Stimulated activated CD4-positive, alpha-beta T cell treated with anti-CD3 and anti-CD28 coated beads, Interleukin-15, amount 100 ng/mL, for 24 hours (primary cell): ENCODE results near the gene MEA1.

ENCODE experiments used
- DNase-seq: peaks from one replicate; pipeline ENCODE4 v3.0.0-alpha.2; 2020

The MEA1 gene

DNA sequence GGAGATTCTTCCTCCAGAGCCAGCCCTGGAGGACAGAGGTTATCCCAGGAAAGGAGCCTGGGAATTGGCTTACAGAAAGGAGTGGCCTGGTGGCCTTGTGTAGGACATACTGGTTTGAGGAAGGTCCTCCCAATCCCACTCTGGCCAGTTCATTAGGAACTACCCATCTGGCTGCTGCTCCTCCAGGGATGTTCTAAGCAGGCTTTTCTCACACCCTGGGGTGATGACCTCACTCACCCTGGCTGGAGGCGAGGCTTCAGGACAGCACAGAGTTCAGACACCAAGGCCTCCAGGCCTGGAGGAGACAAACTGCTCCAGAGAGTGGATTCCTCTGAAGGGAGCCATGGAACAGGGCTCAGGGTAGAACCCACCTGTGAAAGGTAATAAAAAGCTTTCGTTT, 44.3 kb downstream of the MEA1 start:
- no peak for DNase-seq

DNA sequence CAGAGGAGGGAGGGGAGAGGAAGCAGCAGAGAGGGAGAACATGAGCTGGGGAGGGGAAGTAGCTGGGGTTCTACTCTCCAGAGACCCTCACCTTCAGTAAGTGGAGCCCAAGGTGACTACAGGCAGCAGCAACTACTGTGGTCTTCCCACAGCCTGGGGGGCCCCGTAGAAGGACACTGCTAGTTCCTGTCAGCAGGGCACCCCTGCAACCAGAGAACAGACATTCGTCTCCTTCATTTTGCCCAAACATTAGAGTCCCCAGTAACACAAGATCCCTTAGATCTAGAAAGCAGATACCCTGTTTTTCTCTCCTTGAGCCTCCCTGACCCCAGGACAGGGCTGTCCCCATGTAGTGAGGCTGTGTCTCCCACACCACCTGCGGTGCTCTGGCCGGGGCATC, 45.0 kb downstream of the MEA1 start:
- no peak for DNase-seq

DNA sequence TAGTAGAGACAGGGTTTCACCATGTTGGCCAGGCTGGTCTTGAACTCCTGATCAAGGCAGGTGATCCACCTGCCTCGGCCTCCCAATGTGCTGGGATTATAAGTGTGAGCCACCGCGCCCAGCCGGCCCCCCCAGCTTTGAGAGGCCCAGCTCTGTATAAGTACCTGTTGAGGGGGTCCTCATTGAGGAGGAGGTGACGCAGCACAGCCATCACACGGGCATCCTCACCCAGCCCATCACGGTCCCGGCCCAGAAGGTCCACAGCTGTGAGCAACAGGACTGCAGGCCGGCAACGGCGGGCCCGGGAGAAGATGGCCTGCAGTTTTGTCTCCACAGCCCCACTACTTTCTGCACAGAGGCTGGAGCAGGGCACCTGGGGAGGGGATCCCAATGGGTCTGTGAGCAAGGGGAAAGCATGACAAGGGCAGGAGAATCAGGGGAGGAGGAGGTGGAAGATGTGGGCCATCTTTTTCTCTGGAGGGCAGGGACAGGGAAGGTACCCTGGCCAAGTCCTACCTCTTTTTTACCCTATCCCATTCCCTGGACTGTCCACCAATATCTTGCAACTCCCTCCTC, 45.5 kb downstream of the MEA1 start:
- DNase-seq, result no peak

DNA sequence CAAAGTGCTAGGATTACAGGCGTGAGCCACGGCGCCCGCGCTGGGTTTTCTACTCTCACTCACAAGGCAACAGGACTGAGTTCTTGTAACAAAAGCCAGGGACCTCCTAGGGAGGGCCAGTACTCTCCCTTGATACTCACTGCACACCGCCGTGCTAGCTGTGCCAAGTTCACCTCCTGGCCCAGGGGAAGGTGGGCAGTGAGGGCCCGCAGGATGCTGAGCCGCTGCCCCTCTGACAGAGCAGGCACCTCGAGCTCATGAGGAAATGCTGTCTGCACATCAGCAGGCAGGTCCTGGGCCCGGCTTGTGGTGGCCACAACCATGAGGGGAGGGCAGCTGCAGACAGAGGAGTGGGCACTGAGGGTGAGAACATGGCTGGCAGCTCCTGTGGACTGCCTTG, 46.5 kb downstream of the MEA1 start:
- DNase-seq, result no peak

GRCh38 chr6:42966571-42966970, 47.2 kb downstream of the MEA1 start:
- DNase-seq, result no peak

- peak; percentile 56 for DNase-seq
Measured at GRCh38 chr6:42963855-42964605, 49.7 kb downstream of the MEA1 start.

GRCh38 chr6:42963179-42963854, 50.4 kb downstream of the MEA1 start:
- no peak for DNase-seq

DNA sequence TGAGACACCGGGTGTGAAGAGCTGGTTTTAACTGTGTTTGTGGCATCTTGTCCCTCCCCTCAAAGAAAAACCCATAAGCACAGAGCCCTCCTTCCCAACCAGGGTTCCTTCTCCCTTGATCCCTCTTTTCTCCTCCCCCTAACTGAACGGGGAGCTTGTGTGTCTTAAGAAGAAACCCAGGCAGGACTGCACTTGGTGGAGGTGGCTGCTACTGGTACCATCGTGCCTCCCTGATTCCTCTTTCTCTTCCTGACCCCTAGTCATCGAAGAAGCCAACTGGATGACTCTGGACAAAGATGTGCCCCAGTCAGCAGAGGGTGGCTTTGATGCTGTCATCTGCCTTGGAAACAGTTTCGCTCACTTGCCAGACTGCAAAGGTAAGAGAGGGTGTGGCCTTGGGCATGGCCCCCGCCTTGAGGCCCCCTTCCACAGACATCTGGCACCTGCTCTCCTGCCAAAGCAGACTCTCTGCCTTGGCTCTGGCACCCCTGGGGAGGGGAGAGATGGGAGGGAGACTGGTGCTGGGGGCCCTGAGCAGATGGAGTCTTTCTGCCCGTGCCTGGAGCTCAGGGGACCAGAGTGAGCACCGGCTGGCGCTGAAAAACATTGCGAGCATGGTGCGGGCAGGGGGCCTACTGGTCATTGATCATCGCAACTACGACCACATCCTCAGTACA, 51.1 kb downstream of the MEA1 start:
- DNase-seq, result no peak

GRCh38 chr6:42962096-42962495, 51.6 kb downstream of the MEA1 start:
- no peak for DNase-seq
